NCI-H524 treated with DMSO at 0.1 percent for 48 hours (cell line): Measurements from ENCODE around the gene VPS25.
A peak's percentile ranks its signal among the peaks of the same experiment; 100 is the strongest.
"Not testable (repeated sequence)": the region's sequence is repeated elsewhere in the genome, so short reads cannot be mapped to it uniquely, and the experiment has no call there.

Source experiments
- DNase-seq: peaks from one replicate; lab custom pipeline; 2025; lab: John Stamatoyannopoulos, UW

Gene VPS25

GRCh38 chr17:42768006-42768405 is 5.2 kb upstream of the VPS25 start:
- not testable (repeated sequence) for DNase-seq

GRCh38 chr17:42769964-42770363 is 3.3 kb upstream of the VPS25 start:
- not testable (repeated sequence) for DNase-seq

- DNase-seq = no peak
Measured at GRCh38 chr17:42772945-42773289, 332 bp upstream of the VPS25 start.

- no peak for DNase-seq
Measured at GRCh38 chr17:42774066-42774745, 957 bp downstream of the VPS25 start.

- DNase-seq = no peak
Measured at GRCh38 chr17:42775534-42776098, 2.4 kb downstream of the VPS25 start.

- DNase-seq = no peak
Measured at GRCh38 chr17:42778570-42778969, 5.3 kb downstream of the VPS25 start.

- DNase-seq = no peak
Measured at GRCh38 chr17:42779304-42779935, 6.2 kb downstream of the VPS25 start.

- DNase-seq = peak; percentile 11
Measured at GRCh38 chr17:42779936-42780850, 6.9 kb downstream of the VPS25 start, which contains the start of gene WNK4. Gene WNK4, plus strand, starts transcription at chr17:42780610. Its CDS starts 89 bp downstream, at chr17:42780699.

- DNase-seq = no peak
Measured at GRCh38 chr17:42780851-42781638, 7.8 kb downstream of the VPS25 start.

- DNase-seq = no peak
Measured at GRCh38 chr17:42781639-42782165, 8.5 kb downstream of the VPS25 start.

- DNase-seq = no peak
Measured at GRCh38 chr17:42782166-42783061, 9.2 kb downstream of the VPS25 start.

GRCh38 chr17:42783062-42783790 is 10.0 kb downstream of the VPS25 start:
- DNase-seq = no peak

- no peak for DNase-seq
Measured at GRCh38 chr17:42783791-42784138, 10.5 kb downstream of the VPS25 start.

- DNase-seq = no peak
Measured at GRCh38 chr17:42784409-42784808, 11.2 kb downstream of the VPS25 start.

- DNase-seq = no peak
Measured at GRCh38 chr17:42784811-42785592, 11.8 kb downstream of the VPS25 start.

- no peak for DNase-seq
Measured at GRCh38 chr17:42787266-42787665, 14.0 kb downstream of the VPS25 start.

GRCh38 chr17:42791948-42792347 is 18.7 kb downstream of the VPS25 start:
- no peak for DNase-seq

GRCh38 chr17:42792545-42792944 is 19.3 kb downstream of the VPS25 start:
- DNase-seq = no peak

GRCh38 chr17:42795061-42795460 is 21.8 kb downstream of the VPS25 start:
- no peak for DNase-seq
